ENCODE data around the gene AKNAD1.

Gene AKNAD1

GRCh38 chr1:108824051-108824450 is 32.8 kb downstream of the AKNAD1 start:
- H3K9ac ChIP-seq (ENCODE audit: low read length) = no peak overlapping the region
- H3K36me3 ChIP-seq (ENCODE audit: control insufficient read depth, low read depth, low read length) = no peaks in the 10 kb centered on the region
- no peak overlapping the region for H3K4me3 ChIP-seq (ENCODE audit: low read length)
- no peak overlapping the region for H3K27ac ChIP-seq (ENCODE audit: low read length)
- no peaks in the 10 kb centered on the region for H3K27me3 ChIP-seq (ENCODE audit: control insufficient read depth, insufficient read depth, low read length)
- no peaks in the 10 kb centered on the region for H3K9me3 ChIP-seq (ENCODE audit: control insufficient read depth, low read depth, low read length)
- peaks cover 4% of the 10 kb centered on the region for H3K4me1 ChIP-seq (ENCODE audit: control insufficient read depth, low read depth, low read length)

GRCh38 chr1:108823632-108824031 is 33.3 kb downstream of the AKNAD1 start:
- H3K36me3 ChIP-seq (ENCODE audit: control insufficient read depth, low read depth, low read length) = no peaks in the 10 kb centered on the region
- no peaks in the 10 kb centered on the region for H3K27me3 ChIP-seq (ENCODE audit: control insufficient read depth, insufficient read depth, low read length)
- H3K9me3 ChIP-seq (ENCODE audit: control insufficient read depth, low read depth, low read length) = no peaks in the 10 kb centered on the region
- H3K27ac ChIP-seq (ENCODE audit: low read length) = no peak overlapping the region
- no peak overlapping the region for H3K4me3 ChIP-seq (ENCODE audit: low read length)
- no peak overlapping the region for H3K9ac ChIP-seq (ENCODE audit: low read length)
- peaks cover 4% of the 10 kb centered on the region for H3K4me1 ChIP-seq (ENCODE audit: control insufficient read depth, low read depth, low read length)

GRCh38 chr1:108819878-108820277 is 37.0 kb downstream of the AKNAD1 start:
- no peaks in the 10 kb centered on the region for H3K36me3 ChIP-seq (ENCODE audit: control insufficient read depth, low read depth, low read length)
- H3K4me1 ChIP-seq (ENCODE audit: control insufficient read depth, low read depth, low read length) = peaks cover 20% of the 10 kb centered on the region

GRCh38 chr1:108817811-108818210 is 39.1 kb downstream of the AKNAD1 start:
- Histone ChIP-seq H3K9me3 (ENCODE audit: control insufficient read depth, low read depth, low read length) (no peaks in the 10 kb centered on the region), H3K4me1 (ENCODE audit: control insufficient read depth, low read depth, low read length) (peaks cover 28% of the 10 kb centered on the region), H3K9ac (ENCODE audit: low read length) (no peak overlapping the region), H3K4me3 (ENCODE audit: low read length) (no peak overlapping the region), H3K27ac (ENCODE audit: low read length) (no peak overlapping the region), H3K27me3 (ENCODE audit: control insufficient read depth, insufficient read depth, low read length) (no peaks in the 10 kb centered on the region), H3K36me3 (ENCODE audit: control insufficient read depth, low read depth, low read length) (no peaks in the 10 kb centered on the region)

More at GRCh38 chr1:108819878-108820277, 37.0 kb downstream of the AKNAD1 start:
- no peaks in the 10 kb centered on the region for H3K9me3 ChIP-seq (ENCODE audit: control insufficient read depth, low read depth, low read length)
- H3K4me3 ChIP-seq (ENCODE audit: low read length) = no peak overlapping the region
- H3K27me3 ChIP-seq (ENCODE audit: control insufficient read depth, insufficient read depth, low read length) = no peaks in the 10 kb centered on the region
- H3K27ac ChIP-seq (ENCODE audit: low read length) = no peak overlapping the region
- no peak overlapping the region for H3K9ac ChIP-seq (ENCODE audit: low read length)

GRCh38 chr1:108817016-108817415 is 39.9 kb downstream of the AKNAD1 start:
- H3K27me3 ChIP-seq (ENCODE audit: control insufficient read depth, insufficient read depth, low read length) = no peaks in the 10 kb centered on the region
- H3K36me3 ChIP-seq (ENCODE audit: control insufficient read depth, low read depth, low read length) = no peaks in the 10 kb centered on the region
- H3K4me3 ChIP-seq (ENCODE audit: low read length) = no peak overlapping the region
- no peaks in the 10 kb centered on the region for H3K9me3 ChIP-seq (ENCODE audit: control insufficient read depth, low read depth, low read length)
- H3K9ac ChIP-seq (ENCODE audit: low read length) = peak overlapping the region; percentile 65
- peak overlapping the region; percentile 7 for H3K27ac ChIP-seq (ENCODE audit: low read length)
- peaks cover 28% of the 10 kb centered on the region for H3K4me1 ChIP-seq (ENCODE audit: control insufficient read depth, low read depth, low read length)

GRCh38 chr1:108816049-108816893 is 40.6 kb downstream of the AKNAD1 start:
- H3K27me3 ChIP-seq (ENCODE audit: control insufficient read depth, insufficient read depth, low read length) = no peaks in the 10 kb centered on the region
- H3K4me1 ChIP-seq (ENCODE audit: control insufficient read depth, low read depth, low read length) = peaks cover 28% of the 10 kb centered on the region
- H3K9me3 ChIP-seq (ENCODE audit: control insufficient read depth, low read depth, low read length) = no peaks in the 10 kb centered on the region
- peak overlapping the region; percentile 86 for H3K27ac ChIP-seq (ENCODE audit: low read length)
- H3K36me3 ChIP-seq (ENCODE audit: control insufficient read depth, low read depth, low read length) = no peaks in the 10 kb centered on the region
- peak overlapping the region; percentile 65 for H3K9ac ChIP-seq (ENCODE audit: low read length)
- no peak overlapping the region for H3K4me3 ChIP-seq (ENCODE audit: low read length)

- Histone ChIP-seq H3K36me3 (ENCODE audit: control insufficient read depth, low read depth, low read length) (no peaks in the 10 kb centered on the region), H3K9ac (ENCODE audit: low read length) (no peak overlapping the region), H3K9me3 (ENCODE audit: control insufficient read depth, low read depth, low read length) (no peaks in the 10 kb centered on the region), H3K4me1 (ENCODE audit: control insufficient read depth, low read depth, low read length) (peaks cover 28% of the 10 kb centered on the region), H3K27ac (ENCODE audit: low read length) (no peak overlapping the region), H3K4me3 (ENCODE audit: low read length) (no peak overlapping the region), H3K27me3 (ENCODE audit: control insufficient read depth, insufficient read depth, low read length) (no peaks in the 10 kb centered on the region)
These were observed 41.3 kb downstream of the AKNAD1 start for GRCh38 chr1:108815566-108815965.

- H3K36me3 ChIP-seq (ENCODE audit: control insufficient read depth, low read depth, low read length) = no peaks in the 10 kb centered on the region
- H3K4me1 ChIP-seq (ENCODE audit: control insufficient read depth, low read depth, low read length) = peaks cover 28% of the 10 kb centered on the region
- no peak overlapping the region for H3K9ac ChIP-seq (ENCODE audit: low read length)
- no peaks in the 10 kb centered on the region for H3K27me3 ChIP-seq (ENCODE audit: control insufficient read depth, insufficient read depth, low read length)
- H3K27ac ChIP-seq (ENCODE audit: low read length) = no peak overlapping the region
- no peak overlapping the region for H3K4me3 ChIP-seq (ENCODE audit: low read length)
- no peaks in the 10 kb centered on the region for H3K9me3 ChIP-seq (ENCODE audit: control insufficient read depth, low read depth, low read length)
These were observed 42.4 kb downstream of the AKNAD1 start for GRCh38 chr1:108814343-108815125.

- H3K4me1 ChIP-seq (ENCODE audit: control insufficient read depth, low read depth, low read length) = peaks cover 28% of the 10 kb centered on the region
- no peak overlapping the region for H3K27ac ChIP-seq (ENCODE audit: low read length)
- H3K4me3 ChIP-seq (ENCODE audit: low read length) = no peak overlapping the region
- H3K9ac ChIP-seq (ENCODE audit: low read length) = no peak overlapping the region
- no peaks in the 10 kb centered on the region for H3K27me3 ChIP-seq (ENCODE audit: control insufficient read depth, insufficient read depth, low read length)
- H3K36me3 ChIP-seq (ENCODE audit: control insufficient read depth, low read depth, low read length) = peaks cover 8% of the 10 kb centered on the region
- no peaks in the 10 kb centered on the region for H3K9me3 ChIP-seq (ENCODE audit: control insufficient read depth, low read depth, low read length)
These were observed 43.6 kb downstream of the AKNAD1 start for GRCh38 chr1:108813326-108813725.

- Histone ChIP-seq H3K27ac (ENCODE audit: low read length) (no peak overlapping the region), H3K36me3 (ENCODE audit: control insufficient read depth, low read depth, low read length) (peaks cover 16% of the 10 kb centered on the region), H3K9ac (ENCODE audit: low read length) (no peak overlapping the region), H3K27me3 (ENCODE audit: control insufficient read depth, insufficient read depth, low read length) (no peaks in the 10 kb centered on the region), H3K4me1 (ENCODE audit: control insufficient read depth, low read depth, low read length) (peaks cover 25% of the 10 kb centered on the region), H3K9me3 (ENCODE audit: control insufficient read depth, low read depth, low read length) (no peaks in the 10 kb centered on the region), H3K4me3 (ENCODE audit: low read length) (no peak overlapping the region)
These were observed 45.3 kb downstream of the AKNAD1 start for GRCh38 chr1:108811611-108812010.

GRCh38 chr1:108808438-108808837 is 48.5 kb downstream of the AKNAD1 start:
- H3K27ac ChIP-seq (ENCODE audit: low read length) = no peak overlapping the region
- no peaks in the 10 kb centered on the region for H3K27me3 ChIP-seq (ENCODE audit: control insufficient read depth, insufficient read depth, low read length)
- no peak overlapping the region for H3K9ac ChIP-seq (ENCODE audit: low read length)
- no peaks in the 10 kb centered on the region for H3K4me1 ChIP-seq (ENCODE audit: control insufficient read depth, low read depth, low read length)
- peaks cover 18% of the 10 kb centered on the region for H3K36me3 ChIP-seq (ENCODE audit: control insufficient read depth, low read depth, low read length)
- no peaks in the 10 kb centered on the region for H3K9me3 ChIP-seq (ENCODE audit: control insufficient read depth, low read depth, low read length)
- H3K4me3 ChIP-seq (ENCODE audit: low read length) = no peak overlapping the region
